Astrocyte (in vitro differentiated cells and primary cell): Measurements from ENCODE around the gene ZFPM1. TPM values are rescaled to one million over a fixed set of nuclear protein-coding genes. Genes with fewer than 3 reads are reported as not detected.

Experiments
- DNase-seq: peaks from one replicate; pipeline ENCODE4 v3.0.0-alpha.2; 2010; ENCODE audit warnings: low read depth
- FAIRE-seq: peaks from 2 replicates; lab custom pipeline; 2011; peaks lifted over from hg19 to GRCh38; lab: Jason Lieb, UNC
- H2AFZ ChIP-seq: 2 replicates; pipeline ENCODE4 v1.6.0; 2012; ENCODE audit warnings: low read depth, low read length, inconsistent platforms
- H3K27ac ChIP-seq: 2 replicates; pipeline ENCODE4 v1.5.1; 2011; ENCODE audit warnings: low read depth, low read length, inconsistent platforms
- H3K27me3 ChIP-seq: 2 replicates; pipeline ENCODE4 v1.6.0; 2011; ENCODE audit warnings: low read length, inconsistent platforms; ENCODE audit not compliant: insufficient read depth
- H3K36me3 ChIP-seq: 2 replicates; pipeline ENCODE4 v1.5.1; 2011; ENCODE audit warnings: low read length, inconsistent platforms; ENCODE audit not compliant: insufficient read depth
- H3K4me1 ChIP-seq: 2 replicates; pipeline ENCODE4 v1.5.1; 2011; ENCODE audit warnings: low read length, inconsistent platforms; ENCODE audit not compliant: insufficient read depth
- H3K4me2 ChIP-seq: 2 replicates; pipeline ENCODE4 v1.6.0; 2012; ENCODE audit warnings: low read length, inconsistent platforms
- H3K4me3 ChIP-seq: 2 replicates; pipeline ENCODE4 v1.5.1; 2011; ENCODE audit warnings: low read depth, mild to moderate bottlenecking, low read length, inconsistent platforms; ENCODE audit not compliant: insufficient read depth
- H3K79me2 ChIP-seq: 2 replicates; pipeline ENCODE4 v1.6.0; 2012; ENCODE audit warnings: mild to moderate bottlenecking, low read length, inconsistent platforms; ENCODE audit not compliant: insufficient read depth
- H3K9ac ChIP-seq: 2 replicates; pipeline ENCODE4 v1.6.0; 2012; ENCODE audit warnings: mild to moderate bottlenecking, low read length, inconsistent platforms
- H3K9me3 ChIP-seq: 2 replicates; pipeline ENCODE4 v1.5.1; 2012; ENCODE audit warnings: low read depth, mild to moderate bottlenecking, low read length, inconsistent platforms; ENCODE audit not compliant: insufficient read depth
- H4K20me1 ChIP-seq: 2 replicates; pipeline ENCODE4 v1.6.0; 2012; ENCODE audit warnings: low read length, inconsistent platforms; ENCODE audit not compliant: insufficient read depth
- H3K27ac Mint-ChIP-seq: one replicate; pipeline ENCODE4 v1.8.0; 2021; ENCODE audit warnings: mild to moderate bottlenecking, mixed read lengths; ENCODE audit not compliant: unreplicated experiment
- H3K27me3 Mint-ChIP-seq: one replicate; pipeline ENCODE4 v1.8.0; 2021; ENCODE audit warnings: low read depth, mixed read lengths; ENCODE audit not compliant: unreplicated experiment
- H3K36me3 Mint-ChIP-seq: one replicate; pipeline ENCODE4 v1.8.0; 2021; ENCODE audit warnings: low read depth, mixed read lengths; ENCODE audit not compliant: unreplicated experiment
- H3K4me1 Mint-ChIP-seq: one replicate; pipeline ENCODE4 v1.8.0; 2021; ENCODE audit warnings: low read depth, mixed read lengths; ENCODE audit not compliant: unreplicated experiment
- H3K4me3 Mint-ChIP-seq: one replicate; pipeline ENCODE4 v1.8.0; 2021; ENCODE audit warnings: mild to moderate bottlenecking, moderate library complexity, mixed read lengths; ENCODE audit not compliant: unreplicated experiment
- H3K9me3 Mint-ChIP-seq: one replicate; pipeline ENCODE4 v1.8.0; 2021; ENCODE audit warnings: mild to moderate bottlenecking, mixed read lengths; ENCODE audit not compliant: unreplicated experiment
- CTCF ChIP-seq: IDR thresholded peaks from 2 replicates; pipeline ENCODE4 v1.5.1; 2011; ENCODE audit warnings: low read depth, mild to moderate bottlenecking, inconsistent platforms, low read length, moderate library complexity; ENCODE audit not compliant: insufficient read depth
- EZH2 ChIP-seq: IDR thresholded peaks from 2 replicates; pipeline ENCODE4 v1.6.1; 2012; ENCODE audit warnings: mild to moderate bottlenecking, low read length, inconsistent platforms; ENCODE audit not compliant: insufficient read depth
- total RNA-seq: library from RNA; stranded (reverse); gene quantifications from 2 replicates; pipeline ENCODE4 v1.2.1, GENCODE V29; 2021

The ZFPM1 gene
- total RNA-seq, 1 donor from 2014 or later, result 8.6 TPM

GRCh38 chr16:88528902-88529318 is 75.8 kb downstream of the ZFPM1 start:
- Histone ChIP-seq H4K20me1 (peaks cover 34% of the 10 kb centered on the region), H2AFZ (no peak overlapping the region), H3K4me2 (no peak overlapping the region), H3K36me3 (no peaks in the 10 kb centered on the region), H3K4me1 (peaks cover 8% of the 10 kb centered on the region), H3K79me2 (no peaks in the 10 kb centered on the region), H3K27me3 (peaks cover 3% of the 10 kb centered on the region), H3K4me3 (no peak overlapping the region), H3K9me3 (no peaks in the 10 kb centered on the region), H3K27ac (no peak overlapping the region), H3K9ac (no peak overlapping the region)
- no peaks in the 10 kb centered on the region for H3K27me3 Mint-ChIP-seq
- no peak overlapping the region for H3K27ac Mint-ChIP-seq
- H3K4me3 Mint-ChIP-seq, result no peak overlapping the region
- no peak for TF ChIP-seq EZH2
- no peak for TF ChIP-seq CTCF
- FAIRE-seq, result no peak
- peaks cover 9% of the 10 kb centered on the region for H3K36me3 Mint-ChIP-seq
- DNase-seq, result no peak
- no peaks in the 10 kb centered on the region for H3K4me1 Mint-ChIP-seq
- H3K9me3 Mint-ChIP-seq, result no peaks in the 10 kb centered on the region

GRCh38 chr16:88529596-88529995 is 76.5 kb downstream of the ZFPM1 start:
- no peak overlapping the region for H3K27ac Mint-ChIP-seq
- no peak for FAIRE-seq

More at GRCh38 chr16:88529596-88529995, 76.5 kb downstream of the ZFPM1 start:
- H3K27me3 ChIP-seq, result no peaks in the 10 kb centered on the region
- no peak overlapping the region for H3K4me2 ChIP-seq
- no peak for TF ChIP-seq CTCF
- no peak for TF ChIP-seq EZH2
- peaks cover 29% of the 10 kb centered on the region for H4K20me1 ChIP-seq
- Mint-ChIP-seq H3K27me3 (no peaks in the 10 kb centered on the region), H3K36me3 (peaks cover 9% of the 10 kb centered on the region), H3K4me1 (no peaks in the 10 kb centered on the region), H3K4me3 (no peak overlapping the region), H3K9me3 (no peaks in the 10 kb centered on the region)
- H3K36me3 ChIP-seq, result no peaks in the 10 kb centered on the region
- H2AFZ ChIP-seq, result no peak overlapping the region
- no peaks in the 10 kb centered on the region for H3K79me2 ChIP-seq
- H3K27ac ChIP-seq, result no peak overlapping the region
- H3K4me3 ChIP-seq, result no peak overlapping the region
- H3K4me1 ChIP-seq, result peaks cover 8% of the 10 kb centered on the region
- no peak for DNase-seq
- H3K9me3 ChIP-seq, result no peaks in the 10 kb centered on the region
- H3K9ac ChIP-seq, result no peak overlapping the region
